Stimulated activated CD4-positive, alpha-beta T cell treated with anti-CD3 and anti-CD28 coated beads, TNF-alpha, amount 100 ng/mL, for 48 hours (primary cell): ENCODE results near the gene SH3BGRL2.
"Not testable (repeated sequence)": the region's sequence is repeated elsewhere in the genome, so short reads cannot be mapped to it uniquely, and the experiment has no call there.

Source experiments
- DNase-seq, 3 donors: peaks; one replicate each; pipeline ENCODE4 v3.0.0-alpha.2; 2020; ENCODE audit warnings: low read depth in 3 of 3

The SH3BGRL2 gene

GRCh38 chr6:79742030-79742429 lies 110.9 kb downstream of the SH3BGRL2 start:
- DNase-seq: no peak

DNA sequence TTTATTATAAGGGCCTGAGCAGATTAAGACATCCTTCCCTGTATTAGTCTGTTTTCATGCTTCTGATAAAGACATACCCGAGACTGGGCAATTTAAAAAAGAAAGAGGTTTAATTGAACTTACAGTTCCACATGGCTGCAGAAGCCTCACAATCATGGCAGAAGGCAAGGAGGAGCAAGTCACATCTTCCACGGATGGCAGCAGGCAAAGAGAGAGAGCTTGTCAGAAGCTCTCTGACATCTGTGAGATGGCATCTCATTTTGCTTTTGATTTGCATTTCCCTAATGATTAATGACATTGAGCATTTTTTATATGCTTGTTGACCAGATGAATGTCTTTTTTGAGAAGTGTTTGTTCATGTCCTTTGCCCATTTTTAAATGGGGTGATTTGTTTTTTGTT lies 114.2 kb downstream of the SH3BGRL2 start:
- not testable (repeated sequence) for DNase-seq

DNA sequence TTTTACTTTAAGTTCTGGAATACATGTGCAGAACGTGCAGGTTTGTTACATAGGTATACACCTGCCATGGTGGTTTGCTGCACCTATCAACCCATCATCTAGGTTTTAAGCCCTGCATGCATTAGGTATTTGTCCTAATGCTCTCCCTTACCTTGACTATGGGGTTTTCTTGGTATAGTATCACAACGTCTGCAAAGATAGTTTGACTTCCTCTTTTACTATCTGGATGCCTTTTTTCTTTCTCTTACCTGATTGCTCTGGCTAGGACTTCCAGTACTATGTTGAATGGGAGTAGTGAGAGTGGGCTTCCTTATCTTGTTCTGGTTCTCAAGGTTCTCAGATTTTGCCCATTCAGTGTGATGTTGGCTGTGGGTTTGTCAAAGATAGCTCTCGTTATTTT lies 115.2 kb downstream of the SH3BGRL2 start:
- DNase-seq: not testable (repeated sequence)

- DNase-seq: no peak
Measured at GRCh38 chr6:79750806-79751205, 119.7 kb downstream of the SH3BGRL2 start.
